ENCODE measurements around the gene BAAT.

DNA sequence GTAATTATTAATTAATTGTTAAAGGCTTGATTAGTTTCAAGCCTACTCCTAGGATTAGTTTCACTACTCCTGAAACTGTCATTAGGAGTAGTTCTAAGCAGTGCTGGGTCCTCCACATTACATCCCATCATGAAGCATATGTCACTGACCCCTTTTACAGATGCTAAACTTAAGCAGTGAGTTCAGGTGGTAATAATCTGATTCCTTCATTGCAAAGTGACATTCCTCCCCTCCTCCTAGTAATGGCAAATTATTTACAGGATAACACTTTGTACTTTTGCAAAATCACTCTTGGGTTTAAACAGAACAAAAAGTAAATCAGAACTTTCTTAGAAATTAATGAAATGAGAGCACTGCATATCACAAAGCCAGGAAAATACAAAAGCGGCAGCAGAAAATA is 52.4 kb downstream of the BAAT start:
- TF ChIP-seq, protein P1, sequence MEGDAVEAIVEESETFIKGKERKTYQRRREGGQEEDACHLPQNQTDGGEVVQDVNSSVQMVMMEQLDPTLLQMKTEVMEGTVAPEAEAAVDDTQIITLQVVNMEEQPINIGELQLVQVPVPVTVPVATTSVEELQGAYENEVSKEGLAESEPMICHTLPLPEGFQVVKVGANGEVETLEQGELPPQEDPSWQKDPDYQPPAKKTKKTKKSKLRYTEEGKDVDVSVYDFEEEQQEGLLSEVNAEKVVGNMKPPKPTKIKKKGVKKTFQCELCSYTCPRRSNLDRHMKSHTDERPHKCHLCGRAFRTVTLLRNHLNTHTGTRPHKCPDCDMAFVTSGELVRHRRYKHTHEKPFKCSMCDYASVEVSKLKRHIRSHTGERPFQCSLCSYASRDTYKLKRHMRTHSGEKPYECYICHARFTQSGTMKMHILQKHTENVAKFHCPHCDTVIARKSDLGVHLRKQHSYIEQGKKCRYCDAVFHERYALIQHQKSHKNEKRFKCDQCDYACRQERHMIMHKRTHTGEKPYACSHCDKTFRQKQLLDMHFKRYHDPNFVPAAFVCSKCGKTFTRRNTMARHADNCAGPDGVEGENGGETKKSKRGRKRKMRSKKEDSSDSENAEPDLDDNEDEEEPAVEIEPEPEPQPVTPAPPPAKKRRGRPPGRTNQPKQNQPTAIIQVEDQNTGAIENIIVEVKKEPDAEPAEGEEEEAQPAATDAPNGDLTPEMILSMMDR (IDR thresholded peaks at IDR 0.05) = no peak
- no peak for TF ChIP-seq POLR2AphosphoS5 (IDR thresholded peaks at IDR 0.05)
